ENCODE results near the gene AGBL5.

AGBL5 gene

GRCh38 chr2:27095745-27096651, 44.5 kb downstream of the AGBL5 start:
- H3K4me3 ChIP-seq (replicated peaks; ENCODE audit: insufficient read depth, low read length) = peak overlapping the region; percentile 23; the same call in 1 of the 2 replicates
- TF ChIP-seq POLR2AphosphoS5 (IDR thresholded peaks at IDR 0.05; ENCODE audit: low read depth) = peak; percentile 52; the same call in 1 of the 2 replicates
- no peak for TF ChIP-seq GABPA (IDR thresholded peaks at IDR 0.05; ENCODE audit: low read depth)
- DNase-seq (ENCODE audit: low read depth in 1 of 2, low spot score in 1 of 2) = peak in 1 of 2 experiments; percentile 68
- H3K27ac ChIP-seq (replicated peaks) = peak overlapping the region; percentile 60
- H3K27me3 ChIP-seq (ENCODE audit: insufficient read depth, poor library complexity, severe bottlenecking) = no peaks in the 10 kb centered on the region

GRCh38 chr2:27096748-27097297, 45.4 kb downstream of the AGBL5 start:
- TF ChIP-seq REST (IDR thresholded peaks at IDR 0.05; ENCODE audit: insufficient replicate concordance, low read depth) (no peak), POLR2AphosphoS5 (IDR thresholded peaks at IDR 0.05; ENCODE audit: low read depth) (no peak)
- Histone ChIP-seq H3K4me3 (replicated peaks; ENCODE audit: insufficient read depth, low read length) (no peak overlapping the region), H3K27me3 (ENCODE audit: insufficient read depth, poor library complexity, severe bottlenecking) (no peaks in the 10 kb centered on the region), H3K27ac (replicated peaks) (no peak overlapping the region; the same call in 1 of the 2 replicates)
- no peak for DNase-seq (ENCODE audit: low read depth in 1 of 2, low spot score in 1 of 2)

- Histone ChIP-seq H3K27ac (replicated peaks) (no peak overlapping the region), H3K27me3 (ENCODE audit: insufficient read depth, poor library complexity, severe bottlenecking) (no peaks in the 10 kb centered on the region), H3K4me3 (replicated peaks; ENCODE audit: insufficient read depth, low read length) (no peak overlapping the region)
- no peak for DNase-seq (ENCODE audit: low read depth in 1 of 2, low spot score in 1 of 2)
- TF ChIP-seq CTCF (IDR thresholded peaks at IDR 0.05; ENCODE audit: insufficient read depth, low read length) (no peak), POLR2AphosphoS5 (IDR thresholded peaks at IDR 0.05; ENCODE audit: low read depth) (no peak), SPI1 (IDR thresholded peaks at IDR 0.05; ENCODE audit: borderline replicate concordance, low read depth) (no peak), REST (IDR thresholded peaks at IDR 0.05; ENCODE audit: insufficient replicate concordance, low read depth) (no peak), GABPA (IDR thresholded peaks at IDR 0.05; ENCODE audit: low read depth) (no peak)
Measured at GRCh38 chr2:27097341-27097740, 45.9 kb downstream of the AGBL5 start.

- Histone ChIP-seq H3K27ac (replicated peaks) (no peak overlapping the region), H3K27me3 (ENCODE audit: insufficient read depth, poor library complexity, severe bottlenecking) (no peaks in the 10 kb centered on the region), H3K4me3 (replicated peaks; ENCODE audit: insufficient read depth, low read length) (no peak overlapping the region)
- DNase-seq (ENCODE audit: low read depth in 1 of 2, low spot score in 1 of 2) = no peak
- no peak for TF ChIP-seq GABPA (IDR thresholded peaks at IDR 0.05; ENCODE audit: low read depth)
- no peak for TF ChIP-seq SPI1 (IDR thresholded peaks at IDR 0.05; ENCODE audit: borderline replicate concordance, low read depth)
- no peak for TF ChIP-seq CTCF (IDR thresholded peaks at IDR 0.05; ENCODE audit: insufficient read depth, low read length)
- no peak for TF ChIP-seq REST (IDR thresholded peaks at IDR 0.05; ENCODE audit: insufficient replicate concordance, low read depth)
- TF ChIP-seq POLR2AphosphoS5 (IDR thresholded peaks at IDR 0.05; ENCODE audit: low read depth) = no peak
Measured at GRCh38 chr2:27099334-27099955, 48.0 kb downstream of the AGBL5 start.

All from HL-60 (cell line).